DMS153 treated with DMSO at 0.1 percent for 48 hours (cell line): ENCODE results near the gene CNTN4.

Source experiments
- DNase-seq: peaks from one replicate; lab custom pipeline; 2025; ENCODE audit not compliant: unreplicated experiment; lab: John Stamatoyannopoulos, UW

The CNTN4 gene

DNA sequence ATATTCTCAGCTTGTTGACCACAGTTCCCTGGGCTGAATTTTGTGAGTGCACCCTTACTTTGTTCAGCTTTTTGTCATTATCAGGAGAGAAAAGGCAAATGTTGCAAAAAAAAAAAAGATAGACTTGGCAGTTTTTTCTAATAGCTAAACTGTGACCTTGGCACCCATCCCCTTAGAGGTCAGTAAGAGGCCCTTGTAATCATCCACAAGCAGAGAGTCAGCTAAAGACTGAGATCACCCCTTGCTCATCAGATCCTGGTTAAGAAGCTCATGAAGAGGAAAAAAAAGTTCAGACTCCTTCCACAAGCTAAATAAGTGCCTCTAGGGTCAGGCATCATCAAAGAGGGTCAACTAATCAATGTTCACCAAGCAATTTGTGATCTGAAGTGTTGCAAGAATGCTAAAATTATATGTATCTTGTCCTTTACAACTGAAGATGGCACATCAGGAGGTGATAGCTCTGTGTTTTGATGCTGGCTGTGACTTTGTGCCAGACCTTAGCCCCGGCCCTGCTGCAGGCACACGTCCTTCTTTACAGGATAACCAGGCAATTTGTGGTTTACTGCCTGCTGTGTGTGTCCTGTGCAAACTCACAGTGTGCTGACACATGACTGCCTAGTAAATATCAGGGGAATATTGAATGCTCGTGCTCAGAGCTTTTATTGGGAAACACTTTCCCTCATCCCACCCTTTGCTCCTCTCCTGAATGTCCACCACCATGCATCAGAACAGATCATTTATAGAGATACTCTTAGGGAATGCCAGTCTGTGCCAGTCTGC, 748.6 kb downstream of the CNTN4 start:
- no peak for DNase-seq

DNA sequence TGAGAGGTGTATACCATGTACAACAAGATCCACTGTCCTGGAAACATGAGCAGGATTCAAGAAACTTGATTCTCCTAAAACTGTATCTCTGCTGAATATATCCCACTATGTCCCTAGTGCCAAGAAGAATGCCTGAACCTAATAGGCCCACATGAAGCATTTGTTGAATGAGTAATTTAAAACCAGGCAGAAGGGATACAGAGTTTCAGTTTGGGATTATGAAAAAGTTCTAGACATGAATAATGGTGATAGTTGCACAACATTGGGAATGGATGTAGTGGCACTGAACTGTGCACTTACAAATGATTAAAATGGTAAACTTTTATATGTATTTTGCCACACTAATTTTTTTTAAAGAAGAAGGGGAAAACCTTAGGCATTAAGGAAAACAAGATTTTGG, 750.4 kb downstream of the CNTN4 start:
- no peak for DNase-seq

- no peak for DNase-seq
Measured at GRCh38 chr3:2850701-2851100, 752.0 kb downstream of the CNTN4 start.

DNA sequence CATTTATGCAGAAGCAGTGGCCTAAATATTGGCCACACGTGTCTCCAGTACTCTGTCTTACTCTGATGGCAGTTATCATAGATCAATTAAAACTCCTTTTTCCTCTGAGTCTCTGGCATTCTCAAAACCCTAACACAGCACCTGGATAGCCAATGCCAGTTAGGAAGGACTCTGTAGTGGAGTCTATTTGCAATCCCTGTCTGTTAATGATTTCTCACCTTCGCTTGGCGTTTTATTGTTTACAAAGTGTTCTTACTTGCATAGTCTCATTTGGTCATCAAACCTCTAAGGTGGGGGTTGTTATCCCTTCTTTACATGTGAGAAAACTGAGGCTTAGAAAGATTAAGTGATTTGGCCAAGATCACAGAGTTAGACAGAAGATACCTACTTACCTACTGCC, 752.7 kb downstream of the CNTN4 start:
- DNase-seq, result no peak

- DNase-seq, result no peak
Measured at GRCh38 chr3:2851835-2852234, 753.2 kb downstream of the CNTN4 start.

DNA sequence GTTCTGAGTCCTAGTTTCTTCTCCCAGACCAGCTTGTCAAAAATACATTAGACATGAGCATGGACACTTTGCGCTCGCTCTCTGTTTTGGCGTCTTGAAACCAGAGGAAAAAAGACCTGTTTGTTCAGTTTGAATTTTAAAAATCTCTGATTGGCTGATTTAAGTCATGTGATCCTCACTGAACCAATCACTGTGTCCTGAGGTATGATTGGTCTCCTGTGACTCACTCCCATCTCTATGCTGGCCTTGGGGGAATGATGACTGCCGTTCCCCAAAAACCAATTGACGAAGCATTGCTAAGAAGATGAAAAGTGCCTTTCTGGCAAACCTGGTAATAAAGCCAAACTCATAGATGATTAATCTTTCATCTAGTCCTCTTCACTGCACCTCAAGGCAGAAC, 755.0 kb downstream of the CNTN4 start:
- no peak for DNase-seq

- no peak for DNase-seq
Measured at GRCh38 chr3:2856138-2857133, 757.8 kb downstream of the CNTN4 start.

GRCh38 chr3:2860626-2861025, 762.0 kb downstream of the CNTN4 start:
- DNase-seq, result no peak

GRCh38 chr3:2861120-2861519, 762.5 kb downstream of the CNTN4 start:
- DNase-seq, result no peak

GRCh38 chr3:2861920-2862319, 763.3 kb downstream of the CNTN4 start:
- no peak for DNase-seq

- DNase-seq, result no peak
Measured at GRCh38 chr3:2862366-2862765, 763.7 kb downstream of the CNTN4 start.

DNA sequence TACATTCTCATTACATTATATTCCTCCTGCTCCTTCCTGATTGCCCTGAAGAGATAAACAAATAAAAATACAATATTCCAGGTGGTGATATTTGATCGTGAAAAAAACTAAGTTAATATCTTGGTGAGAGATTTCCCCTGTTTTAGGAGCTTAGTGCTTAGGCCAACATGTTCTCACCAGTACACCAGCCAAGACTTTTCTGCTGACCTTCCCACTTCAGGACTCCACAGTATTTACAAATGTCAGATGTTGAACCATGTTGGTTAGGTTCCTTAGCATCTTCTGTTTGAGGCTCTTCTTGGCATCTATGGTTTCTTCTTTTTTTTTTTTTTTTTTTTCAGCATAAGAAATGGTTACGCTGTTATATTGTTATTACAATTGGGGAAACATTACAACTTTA, 764.5 kb downstream of the CNTN4 start:
- DNase-seq, result no peak

DNA sequence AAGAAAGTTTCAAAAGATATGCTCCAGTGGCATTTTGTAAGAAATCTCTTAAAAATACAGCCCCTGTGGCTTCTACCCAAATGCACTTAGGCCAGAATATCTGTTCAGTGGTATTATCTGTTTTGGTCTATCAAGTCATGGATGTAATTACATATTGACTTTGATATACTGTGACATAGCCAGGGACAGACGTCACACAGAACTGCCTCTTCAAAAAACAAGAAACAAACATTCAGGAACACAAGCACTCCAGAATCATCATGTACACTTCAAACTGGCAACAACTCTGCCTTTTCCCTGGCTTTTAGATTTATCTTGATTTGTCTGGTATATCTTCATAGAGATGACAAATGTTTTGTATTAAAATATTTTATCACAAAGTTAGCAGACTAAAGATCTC, 771.2 kb downstream of the CNTN4 start:
- no peak for DNase-seq

DNA sequence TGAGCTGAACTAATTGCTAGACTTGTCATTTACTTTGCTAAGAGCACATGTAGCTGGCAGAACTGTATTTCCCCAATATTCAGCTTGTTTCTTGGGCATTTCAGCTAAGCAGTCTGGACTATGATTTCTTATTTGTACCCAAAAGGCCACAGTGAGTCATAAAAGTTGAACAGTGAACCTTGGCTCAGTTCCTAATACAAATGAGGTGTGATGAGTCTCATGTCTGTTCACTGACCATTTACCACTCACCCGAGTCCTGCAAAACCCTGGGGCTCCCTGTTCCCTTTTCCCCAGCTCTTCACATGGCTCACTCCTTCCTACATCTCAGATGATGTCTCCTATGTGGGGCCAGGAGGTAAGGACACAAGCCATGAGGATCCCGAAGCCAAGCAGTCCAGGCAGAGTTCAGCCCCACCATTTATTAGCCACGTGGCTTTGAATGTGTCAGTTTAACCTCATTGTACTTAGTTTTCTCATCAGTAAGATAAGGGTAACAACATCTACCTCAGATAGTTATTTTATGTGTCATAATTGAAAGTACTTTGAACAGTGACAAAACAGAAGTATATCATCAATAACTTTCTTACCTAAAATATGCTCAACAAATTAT, 772.2 kb downstream of the CNTN4 start:
- DNase-seq, result no peak

GRCh38 chr3:2872884-2873283, 774.2 kb downstream of the CNTN4 start:
- no peak for DNase-seq

DNA sequence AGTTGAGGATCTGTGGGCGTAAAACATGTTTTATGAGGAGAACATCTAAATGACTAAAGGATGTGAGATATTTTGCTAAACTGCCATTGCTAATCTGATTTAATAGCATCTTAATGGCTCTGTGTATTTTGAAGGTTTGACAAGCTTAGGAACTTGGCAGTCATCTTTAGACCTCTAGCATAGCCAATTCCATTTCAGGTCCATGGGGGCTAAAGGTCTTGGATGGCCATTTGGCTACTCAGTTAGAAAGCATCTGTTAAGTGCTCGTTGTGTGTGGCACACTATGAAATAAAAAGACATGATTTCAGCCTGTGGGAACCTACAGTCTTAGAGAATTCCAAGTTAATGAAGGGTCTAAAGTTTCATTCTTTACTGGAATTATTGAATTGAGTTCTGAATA, 775.3 kb downstream of the CNTN4 start:
- no peak for DNase-seq

GRCh38 chr3:2875699-2876098, 777.0 kb downstream of the CNTN4 start:
- DNase-seq, result no peak

DNA sequence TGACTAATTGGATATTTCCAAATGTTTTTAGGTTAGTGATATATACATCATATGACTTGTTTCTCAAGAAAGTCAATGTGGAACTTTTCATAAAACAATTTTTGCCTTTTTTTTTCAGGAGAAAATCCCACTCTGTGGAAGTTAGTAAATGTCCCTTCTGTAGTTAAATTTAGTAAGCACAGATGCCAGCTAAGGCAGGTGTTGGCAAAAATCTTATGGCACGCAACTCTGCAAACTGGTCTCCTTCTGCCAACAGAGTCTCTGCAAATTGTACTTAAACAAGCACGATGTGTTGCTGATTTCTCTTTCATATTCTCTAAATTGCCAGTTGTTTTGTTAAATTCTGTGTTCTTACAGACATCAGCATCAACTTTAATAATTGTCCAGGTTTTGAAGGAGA, 777.7 kb downstream of the CNTN4 start:
- no peak for DNase-seq

DNA sequence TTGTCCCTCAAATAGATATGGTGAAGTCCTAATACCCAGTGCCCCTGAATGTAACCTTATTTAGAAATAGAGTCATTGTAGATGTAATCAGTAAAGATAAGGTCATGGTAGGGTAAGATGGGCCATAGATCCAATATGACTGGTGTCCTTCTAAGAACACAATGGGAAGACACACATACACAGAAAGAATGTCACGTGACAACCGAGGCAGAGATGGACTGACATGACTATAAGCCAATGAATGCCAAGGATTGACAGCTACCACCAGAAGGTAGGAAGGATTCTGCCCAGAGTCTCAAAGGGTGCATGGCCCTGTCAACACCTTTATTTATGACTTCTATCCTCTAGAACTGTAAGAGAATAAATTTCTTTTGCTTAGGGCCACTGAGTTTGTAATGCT, 780.4 kb downstream of the CNTN4 start:
- no peak for DNase-seq

- DNase-seq, result no peak
Measured at GRCh38 chr3:2879587-2879986, 780.9 kb downstream of the CNTN4 start.

DNA sequence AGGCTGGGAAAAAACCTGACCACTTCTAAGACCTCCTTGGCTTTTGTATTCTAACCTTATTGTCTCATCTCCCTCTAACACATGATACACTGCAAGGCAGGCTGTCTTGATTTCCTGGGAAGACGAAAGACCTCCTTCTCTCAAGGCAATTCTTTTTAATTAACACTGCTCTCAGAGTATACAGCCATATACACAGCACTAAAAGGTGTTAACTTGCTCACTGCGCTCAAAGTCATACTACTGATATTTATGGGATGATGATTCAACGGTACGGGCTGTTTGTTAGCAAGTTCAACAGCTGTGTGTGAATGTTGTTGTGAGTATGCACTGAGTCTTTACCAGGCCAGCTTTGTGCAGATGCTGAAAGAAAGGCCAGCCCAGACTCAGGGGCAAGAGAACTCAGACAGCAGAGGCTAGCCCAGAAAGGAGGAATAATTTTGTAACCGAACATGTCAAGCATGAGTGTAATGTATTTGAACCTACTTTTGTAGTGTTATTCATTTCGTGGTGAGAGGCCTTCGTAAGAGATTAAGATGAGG, 781.6 kb downstream of the CNTN4 start:
- DNase-seq, result no peak
